ENCODE measurements around the gene TTBK2. TPM values are rescaled to one million over a fixed set of nuclear protein-coding genes. Genes with fewer than 3 reads are reported as not detected.

TTBK2 gene
- polyA plus RNA-seq, 1 donor from 2014 or later: 15.2 TPM

DNA sequence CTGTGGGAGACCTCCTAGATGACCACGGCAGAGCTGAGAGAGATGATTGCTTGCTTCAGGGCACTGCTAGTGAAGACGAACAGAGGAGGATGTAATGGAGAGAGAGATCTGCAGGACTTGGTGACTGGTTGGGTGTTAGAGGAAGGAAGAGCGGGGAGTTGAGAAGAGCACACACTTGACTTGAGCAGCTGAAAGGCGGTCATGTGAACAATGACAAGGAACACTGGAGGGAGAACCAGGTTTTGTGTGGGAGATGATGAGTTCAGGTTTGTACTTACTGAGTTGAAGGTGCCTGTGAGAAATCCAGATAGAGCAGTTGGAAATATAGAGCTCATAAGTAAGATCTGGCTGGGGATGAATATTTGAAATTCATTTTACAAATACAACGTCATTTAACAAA is 224.0 kb downstream of the TTBK2 start:
- no peak for TF ChIP-seq MXI1 (conservative IDR thresholded peaks at IDR 0.05; ENCODE audit: poor library complexity, severe bottlenecking)
- TF ChIP-seq CTCF (IDR thresholded peaks at IDR 0.05; ENCODE audit: poor library complexity, severe bottlenecking): no peak
- TF ChIP-seq SMC3 (conservative IDR thresholded peaks at IDR 0.05; ENCODE audit: poor library complexity): no peak
- TF ChIP-seq EZH2 (IDR thresholded peaks at IDR 0.05; ENCODE audit: borderline replicate concordance, insufficient read depth, low read length, poor library complexity, severe bottlenecking): no peak
- TF ChIP-seq RAD21 (conservative IDR thresholded peaks at IDR 0.05): no peak
- TF ChIP-seq POLR2AphosphoS5 (IDR thresholded peaks at IDR 0.05): no peak
- TF ChIP-seq EP300 (conservative IDR thresholded peaks at IDR 0.05; ENCODE audit: poor library complexity, severe bottlenecking): no peak
- TF ChIP-seq, protein P1, sequence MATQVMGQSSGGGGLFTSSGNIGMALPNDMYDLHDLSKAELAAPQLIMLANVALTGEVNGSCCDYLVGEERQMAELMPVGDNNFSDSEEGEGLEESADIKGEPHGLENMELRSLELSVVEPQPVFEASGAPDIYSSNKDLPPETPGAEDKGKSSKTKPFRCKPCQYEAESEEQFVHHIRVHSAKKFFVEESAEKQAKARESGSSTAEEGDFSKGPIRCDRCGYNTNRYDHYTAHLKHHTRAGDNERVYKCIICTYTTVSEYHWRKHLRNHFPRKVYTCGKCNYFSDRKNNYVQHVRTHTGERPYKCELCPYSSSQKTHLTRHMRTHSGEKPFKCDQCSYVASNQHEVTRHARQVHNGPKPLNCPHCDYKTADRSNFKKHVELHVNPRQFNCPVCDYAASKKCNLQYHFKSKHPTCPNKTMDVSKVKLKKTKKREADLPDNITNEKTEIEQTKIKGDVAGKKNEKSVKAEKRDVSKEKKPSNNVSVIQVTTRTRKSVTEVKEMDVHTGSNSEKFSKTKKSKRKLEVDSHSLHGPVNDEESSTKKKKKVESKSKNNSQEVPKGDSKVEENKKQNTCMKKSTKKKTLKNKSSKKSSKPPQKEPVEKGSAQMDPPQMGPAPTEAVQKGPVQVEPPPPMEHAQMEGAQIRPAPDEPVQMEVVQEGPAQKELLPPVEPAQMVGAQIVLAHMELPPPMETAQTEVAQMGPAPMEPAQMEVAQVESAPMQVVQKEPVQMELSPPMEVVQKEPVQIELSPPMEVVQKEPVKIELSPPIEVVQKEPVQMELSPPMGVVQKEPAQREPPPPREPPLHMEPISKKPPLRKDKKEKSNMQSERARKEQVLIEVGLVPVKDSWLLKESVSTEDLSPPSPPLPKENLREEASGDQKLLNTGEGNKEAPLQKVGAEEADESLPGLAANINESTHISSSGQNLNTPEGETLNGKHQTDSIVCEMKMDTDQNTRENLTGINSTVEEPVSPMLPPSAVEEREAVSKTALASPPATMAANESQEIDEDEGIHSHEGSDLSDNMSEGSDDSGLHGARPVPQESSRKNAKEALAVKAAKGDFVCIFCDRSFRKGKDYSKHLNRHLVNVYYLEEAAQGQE (IDR thresholded peaks at IDR 0.05; ENCODE audit: borderline replicate concordance): no peak
- TF ChIP-seq TAF1 (IDR thresholded peaks at IDR 0.05; ENCODE audit: low read depth): no peak
- Histone ChIP-seq H3K36me3 (ENCODE audit: insufficient read depth, low read length) (no peaks in the 10 kb centered on the region), H4K20me1 (ENCODE audit: insufficient read depth) (no peaks in the 10 kb centered on the region), H2AFZ (ENCODE audit: low read depth, low read length) (no peak overlapping the region), H3K9me3 (ENCODE audit: low read length) (peaks cover 3% of the 10 kb centered on the region), H3K9ac (ENCODE audit: low read length) (no peak overlapping the region), H3K4me2 (ENCODE audit: low read length) (no peak overlapping the region), H3K27ac (ENCODE audit: low read length) (no peak overlapping the region), H3K9me2 (ENCODE audit: insufficient read depth, low read length) (no peaks in the 10 kb centered on the region), H3K4me3 (ENCODE audit: low read length) (no peak overlapping the region), H3F3A (ENCODE audit: insufficient read depth, low read length, poor library complexity, severe bottlenecking) (no peaks in the 10 kb centered on the region), H3K27me3 (ENCODE audit: insufficient read depth, low read depth, low read length) (no peaks in the 10 kb centered on the region), H3K79me2 (replicated peaks; ENCODE audit: insufficient read depth, low read length) (no peaks in the 10 kb centered on the region)

GRCh38 chr15:42695527-42696071 is 225.0 kb downstream of the TTBK2 start:
- Histone ChIP-seq H3K27ac (ENCODE audit: low read length) (no peak overlapping the region), H3K9me3 (ENCODE audit: low read length) (no peaks in the 10 kb centered on the region), H3F3A (ENCODE audit: insufficient read depth, low read length, poor library complexity, severe bottlenecking) (no peaks in the 10 kb centered on the region), H3K79me2 (replicated peaks; ENCODE audit: insufficient read depth, low read length) (no peaks in the 10 kb centered on the region), H3K9ac (ENCODE audit: low read length) (no peak overlapping the region), H4K20me1 (ENCODE audit: insufficient read depth) (no peaks in the 10 kb centered on the region), H3K4me3 (ENCODE audit: low read length) (no peak overlapping the region), H3K36me3 (ENCODE audit: insufficient read depth, low read length) (no peaks in the 10 kb centered on the region), H2AFZ (ENCODE audit: low read depth, low read length) (no peak overlapping the region), H3K27me3 (ENCODE audit: insufficient read depth, low read depth, low read length) (no peaks in the 10 kb centered on the region), H3K4me2 (ENCODE audit: low read length) (no peak overlapping the region), H3K9me2 (ENCODE audit: insufficient read depth, low read length) (no peaks in the 10 kb centered on the region)
- TF ChIP-seq POLR2AphosphoS5 (IDR thresholded peaks at IDR 0.05): no peak
- no peak for TF ChIP-seq TAF1 (IDR thresholded peaks at IDR 0.05; ENCODE audit: low read depth)
- no peak for TF ChIP-seq EZH2 (IDR thresholded peaks at IDR 0.05; ENCODE audit: borderline replicate concordance, insufficient read depth, low read length, poor library complexity, severe bottlenecking)
- TF ChIP-seq SMC3 (conservative IDR thresholded peaks at IDR 0.05; ENCODE audit: poor library complexity): no peak
- TF ChIP-seq CTCF (IDR thresholded peaks at IDR 0.05; ENCODE audit: poor library complexity, severe bottlenecking): no peak
- TF ChIP-seq, protein P1 (IDR thresholded peaks at IDR 0.05; ENCODE audit: borderline replicate concordance): no peak
- TF ChIP-seq MXI1 (conservative IDR thresholded peaks at IDR 0.05; ENCODE audit: poor library complexity, severe bottlenecking): no peak
- TF ChIP-seq RAD21 (conservative IDR thresholded peaks at IDR 0.05): no peak
- TF ChIP-seq EP300 (conservative IDR thresholded peaks at IDR 0.05; ENCODE audit: poor library complexity, severe bottlenecking): no peak
